Stimulated activated CD8-positive, alpha-beta memory T cell treated with anti-CD3 and anti-CD28 coated beads, Interleukin-15, amount 100 ng/mL, for 24 hours (primary cell): Measurements from ENCODE around the gene NFIX.

Experiments used
- DNase-seq: peaks from one replicate; pipeline ENCODE4 v3.0.0-alpha.2; 2020; ENCODE audit warnings: low read depth

NFIX gene

GRCh38 chr19:13022859-13023636 is 27.8 kb downstream of the NFIX start:
- DNase-seq: no peak

GRCh38 chr19:13023656-13024055 is 28.4 kb downstream of the NFIX start:
- no peak for DNase-seq

GRCh38 chr19:13024126-13024950 is 29.1 kb downstream of the NFIX start:
- no peak for DNase-seq

DNA sequence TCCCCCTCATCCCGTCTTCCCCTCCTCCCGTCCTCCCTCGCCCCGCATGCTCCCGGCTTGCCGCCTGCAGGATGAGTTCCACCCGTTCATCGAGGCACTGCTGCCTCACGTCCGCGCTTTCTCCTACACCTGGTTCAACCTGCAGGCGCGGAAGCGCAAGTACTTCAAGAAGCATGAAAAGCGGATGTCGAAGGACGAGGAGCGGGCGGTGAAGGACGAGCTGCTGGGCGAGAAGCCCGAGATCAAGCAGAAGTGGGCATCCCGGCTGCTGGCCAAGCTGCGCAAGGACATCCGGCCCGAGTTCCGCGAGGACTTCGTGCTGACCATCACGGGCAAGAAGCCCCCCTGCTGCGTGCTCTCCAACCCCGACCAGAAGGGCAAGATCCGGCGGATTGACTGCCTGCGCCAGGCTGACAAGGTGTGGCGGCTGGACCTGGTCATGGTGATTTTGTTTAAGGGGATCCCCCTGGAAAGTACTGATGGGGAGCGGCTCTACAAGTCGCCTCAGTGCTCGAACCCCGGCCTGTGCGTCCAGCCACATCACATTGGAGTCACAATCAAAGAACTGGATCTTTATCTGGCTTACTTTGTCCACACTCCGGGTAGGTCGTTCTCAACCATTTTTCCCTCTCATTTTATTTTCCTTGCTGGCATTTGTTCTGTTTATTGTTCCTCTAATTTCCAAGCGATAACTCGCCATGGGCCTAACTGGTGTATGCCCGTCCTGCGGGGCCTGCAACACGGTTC is 29.8 kb downstream of the NFIX start:
- no peak for DNase-seq

GRCh38 chr19:13025819-13026456 is 30.7 kb downstream of the NFIX start:
- no peak for DNase-seq

GRCh38 chr19:13026462-13027370 is 31.4 kb downstream of the NFIX start:
- DNase-seq: no peak

- no peak for DNase-seq
Measured at GRCh38 chr19:13027557-13027956, 32.3 kb downstream of the NFIX start.

DNA sequence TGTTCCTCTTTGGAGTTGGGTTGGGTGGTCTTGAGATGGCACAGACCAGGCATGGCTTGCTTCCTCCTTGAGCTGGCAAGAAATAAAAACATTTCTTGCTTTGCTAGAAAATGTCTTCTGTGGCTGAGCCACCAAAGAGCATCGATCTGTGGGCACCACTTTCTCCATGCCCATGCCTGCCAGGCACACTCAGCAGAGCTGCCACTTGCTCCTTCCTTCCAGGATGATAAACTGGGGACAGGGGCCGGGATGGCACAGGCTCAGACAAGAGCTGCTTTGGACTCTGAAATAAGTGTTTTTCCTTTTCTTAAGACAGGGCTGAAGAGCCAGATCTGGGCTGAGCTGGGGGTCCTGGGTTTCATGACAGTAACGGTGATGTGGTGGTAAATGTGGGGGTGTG is 32.8 kb downstream of the NFIX start:
- DNase-seq: no peak

DNA sequence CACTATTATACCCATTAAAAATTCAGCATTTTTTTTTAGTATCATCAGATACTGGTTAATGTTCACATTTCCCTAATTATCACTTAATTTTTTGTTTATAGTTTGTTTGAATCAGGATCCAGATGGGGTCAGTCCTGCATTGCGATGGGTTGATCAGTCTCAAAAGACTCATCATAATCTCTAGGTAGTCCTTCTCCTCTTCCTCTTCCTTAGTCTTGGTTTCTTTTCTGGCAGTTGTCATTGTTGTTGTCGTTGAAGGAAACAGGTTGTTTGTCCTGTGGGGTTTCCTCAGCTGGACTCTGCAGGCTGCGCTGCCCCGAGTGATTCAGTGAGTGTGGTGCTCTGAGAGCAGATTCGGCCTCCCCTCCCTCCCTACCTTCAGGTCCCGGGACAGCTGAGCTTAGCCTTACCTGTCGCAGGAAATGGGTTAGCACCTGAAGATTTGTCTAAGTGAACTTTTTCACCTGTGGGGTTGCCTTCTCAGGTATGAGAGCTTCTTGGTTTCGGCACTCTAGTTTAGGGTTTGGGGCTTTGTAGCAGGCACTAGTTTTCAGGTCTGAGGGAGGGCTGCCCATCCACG is 34.1 kb downstream of the NFIX start:
- no peak for DNase-seq

GRCh38 chr19:13029893-13030292 is 34.6 kb downstream of the NFIX start:
- DNase-seq: no peak

- no peak for DNase-seq
Measured at GRCh38 chr19:13031917-13032623, 36.8 kb downstream of the NFIX start.

GRCh38 chr19:13032837-13033236 is 37.6 kb downstream of the NFIX start:
- DNase-seq: no peak

GRCh38 chr19:13033244-13033643 is 38.0 kb downstream of the NFIX start:
- no peak for DNase-seq

- DNase-seq: no peak
Measured at GRCh38 chr19:13033819-13034611, 38.7 kb downstream of the NFIX start.

DNA sequence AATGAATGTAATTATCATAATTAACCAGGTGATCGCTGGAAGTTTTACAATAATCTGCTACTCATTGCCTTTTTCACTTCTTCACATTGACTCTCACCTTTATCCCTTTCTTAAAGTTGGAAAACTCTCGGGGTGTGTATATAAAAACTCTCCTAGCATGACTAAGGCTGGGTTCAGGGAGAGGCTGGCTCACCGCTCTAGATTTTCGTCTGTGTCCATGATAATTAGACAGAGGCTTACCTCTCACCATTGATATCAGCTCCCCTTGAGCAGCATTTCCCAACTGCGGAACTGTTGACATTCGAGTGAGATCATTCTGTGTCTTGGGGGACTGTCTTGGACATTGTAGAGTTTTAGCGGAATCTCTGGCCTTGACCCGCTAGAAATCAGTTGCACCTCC is 39.4 kb downstream of the NFIX start:
- no peak for DNase-seq

DNA sequence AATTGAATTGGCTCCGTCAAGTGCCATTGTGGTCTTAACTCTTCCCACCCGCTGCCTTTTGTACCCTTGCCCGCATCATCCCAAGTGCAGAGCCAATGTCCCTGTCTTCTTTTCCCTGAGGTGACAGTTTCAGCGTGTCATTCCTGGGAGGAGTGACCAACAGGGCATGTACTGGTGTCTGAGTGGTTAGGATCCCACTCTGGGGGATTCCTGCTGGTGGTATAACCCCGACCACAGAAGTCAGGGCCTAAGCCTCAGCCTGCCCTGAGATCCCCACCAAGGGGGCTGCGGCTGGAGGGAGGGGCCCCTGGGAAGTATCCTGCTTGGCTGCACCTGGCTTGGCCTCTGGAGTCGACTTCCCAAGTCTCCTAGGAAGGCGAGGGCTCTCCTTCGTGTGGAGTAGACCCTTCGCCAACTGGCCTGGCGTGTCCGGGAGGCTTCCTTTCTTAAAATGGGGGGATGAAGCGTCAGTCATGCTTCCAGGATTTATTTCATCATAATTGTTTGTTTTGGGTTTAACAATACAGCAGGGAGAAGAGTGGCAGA is 40.6 kb downstream of the NFIX start:
- no peak for DNase-seq

GRCh38 chr19:13036366-13036976 is 41.2 kb downstream of the NFIX start:
- no peak for DNase-seq

- no peak for DNase-seq
Measured at GRCh38 chr19:13037161-13037560, 41.9 kb downstream of the NFIX start.

GRCh38 chr19:13037731-13038130 is 42.5 kb downstream of the NFIX start:
- DNase-seq: no peak
